Cerebellar nuclear complex (tissue), 1 donor: ENCODE data around the gene SYNGR1.

Experiments used
- DNase-seq, 2 experiments: peaks; one replicate each; lab custom pipeline; 2025; lab: John Stamatoyannopoulos, UW

The SYNGR1 gene

DNA sequence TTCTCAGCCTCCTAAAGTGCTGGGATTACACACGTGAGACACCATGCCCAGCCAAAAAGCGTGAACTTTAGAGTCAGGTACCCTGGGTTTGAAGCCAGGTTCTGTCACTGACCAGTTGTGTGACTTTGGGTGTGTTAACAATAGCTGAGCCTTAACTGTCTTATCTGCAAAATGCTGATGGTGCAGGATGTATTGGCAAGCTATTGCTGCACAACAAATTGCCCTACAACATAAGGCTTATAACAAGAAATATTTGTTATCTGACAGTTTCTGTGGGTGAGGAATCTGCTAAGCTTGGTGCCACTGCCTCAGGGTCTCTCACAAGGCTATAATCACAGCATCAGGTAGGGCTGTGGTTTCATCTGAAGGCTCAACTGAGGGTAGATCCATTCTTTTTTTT lies 21.9 kb downstream of the SYNGR1 start:
- DNase-seq = no peak

GRCh38 chr22:39374191-39374590 lies 24.4 kb downstream of the SYNGR1 start:
- DNase-seq = no peak

GRCh38 chr22:39374801-39375200 lies 25.0 kb downstream of the SYNGR1 start:
- DNase-seq = no peak

DNA sequence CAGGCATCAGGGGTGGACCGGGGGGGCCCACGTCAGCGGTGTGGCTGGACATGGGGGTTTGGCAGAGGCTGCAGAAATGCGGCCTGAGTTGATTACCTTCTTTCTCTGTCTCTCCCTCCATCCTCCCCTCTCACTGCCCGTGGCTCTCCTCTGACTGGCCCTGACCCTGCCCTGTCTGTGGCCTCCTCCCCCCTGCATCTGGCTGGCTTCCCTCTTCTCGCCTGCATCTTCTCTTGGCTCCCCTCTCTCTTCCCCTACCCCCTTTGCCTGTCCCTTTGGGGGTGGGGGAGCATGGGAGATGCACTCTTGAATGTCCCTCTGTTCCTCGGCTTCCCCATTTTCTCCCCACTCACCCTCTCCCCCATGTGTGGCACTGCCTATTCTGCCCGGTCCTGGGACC lies 25.9 kb downstream of the SYNGR1 start:
- no peak for DNase-seq

GRCh38 chr22:39379756-39380730 lies 30.3 kb downstream of the SYNGR1 start:
- no peak for DNase-seq

- DNase-seq = no peak
These were observed 31.4 kb downstream of the SYNGR1 start for GRCh38 chr22:39381009-39381755.

- DNase-seq = no peak
These were observed 32.1 kb downstream of the SYNGR1 start for GRCh38 chr22:39381930-39382329.

GRCh38 chr22:39382410-39382809 lies 32.6 kb downstream of the SYNGR1 start:
- DNase-seq = no peak

DNA sequence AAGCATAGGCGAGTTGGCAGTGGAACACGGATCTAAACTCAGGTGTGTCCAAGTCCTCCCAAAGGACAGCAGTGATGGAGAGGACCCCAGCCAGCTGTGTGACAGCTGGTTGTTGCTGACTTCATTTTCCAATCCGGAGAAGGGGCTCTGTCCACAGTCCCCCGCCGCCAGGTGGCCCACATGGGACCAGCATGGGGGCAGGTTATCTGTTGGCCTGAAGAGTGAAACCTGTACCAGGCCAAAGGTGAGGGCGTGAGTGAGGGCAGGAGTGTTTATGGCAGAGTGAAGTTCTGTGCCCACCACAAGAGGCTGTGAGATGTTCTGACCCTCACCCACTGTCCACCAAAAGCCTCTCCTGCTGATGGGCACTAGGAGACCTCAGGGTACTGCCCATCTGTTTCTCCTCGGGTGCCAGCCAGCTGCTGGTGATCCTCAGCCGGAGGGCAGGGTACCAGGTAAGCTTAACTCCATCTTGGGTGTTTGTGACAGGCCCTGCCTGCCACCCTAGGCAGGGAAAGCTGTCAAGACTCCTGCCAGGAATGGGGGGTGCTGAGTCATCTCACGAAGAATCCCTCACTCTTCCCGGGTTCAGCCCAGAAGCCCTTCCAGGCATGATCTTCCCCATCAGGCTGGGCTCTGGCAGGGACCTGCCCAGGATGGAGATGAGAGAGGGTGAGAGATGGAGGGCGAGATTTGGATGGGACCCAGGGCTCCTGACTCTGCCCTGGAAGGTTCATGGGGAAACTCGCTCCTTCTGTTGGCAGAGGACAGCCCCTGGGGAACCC lies 34.2 kb downstream of the SYNGR1 start:
- DNase-seq = no peak

DNA sequence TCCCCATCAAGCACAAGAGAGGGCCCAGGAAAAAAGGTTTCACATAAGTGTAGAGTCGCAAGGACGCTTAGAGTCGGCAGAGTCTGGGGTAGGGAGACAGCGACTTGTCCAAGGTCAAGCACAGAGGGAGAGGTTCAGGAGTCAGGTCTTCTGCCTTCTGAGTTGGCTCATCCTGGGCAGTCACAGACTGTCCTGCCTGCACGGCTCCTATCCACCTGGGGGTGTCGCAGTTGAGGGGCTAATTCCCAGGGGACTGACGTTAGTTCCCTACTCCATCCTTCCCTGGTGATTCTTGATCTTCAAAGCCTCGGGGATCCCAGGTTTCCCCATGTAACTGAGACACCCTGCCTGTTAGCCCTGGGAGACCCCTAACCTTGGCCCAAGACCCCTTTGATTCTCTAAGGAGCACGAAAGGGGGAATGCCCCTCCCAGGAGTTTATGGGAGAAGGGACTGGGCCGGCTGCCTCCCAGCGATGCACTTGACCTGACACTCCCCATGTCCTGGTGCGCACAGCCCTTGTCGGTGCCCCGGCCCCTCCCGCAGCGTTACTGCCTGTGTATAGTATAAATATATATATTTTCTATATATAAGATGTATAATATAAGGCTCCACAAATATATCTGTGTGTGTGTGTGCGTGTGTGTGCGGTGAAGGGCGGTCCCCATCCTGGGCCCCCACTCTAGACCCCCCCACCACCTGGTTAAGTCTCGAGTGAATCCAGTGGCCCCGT lies 35.1 kb downstream of the SYNGR1 start:
- DNase-seq = no peak

GRCh38 chr22:39388261-39389011 lies 38.6 kb downstream of the SYNGR1 start:
- DNase-seq = peak; percentile 92 to 94

GRCh38 chr22:39389420-39389819 lies 39.6 kb downstream of the SYNGR1 start:
- no peak for DNase-seq

GRCh38 chr22:39392341-39392948 lies 42.7 kb downstream of the SYNGR1 start:
- peak in 1 of 2 experiments; percentile 79 for DNase-seq

DNA sequence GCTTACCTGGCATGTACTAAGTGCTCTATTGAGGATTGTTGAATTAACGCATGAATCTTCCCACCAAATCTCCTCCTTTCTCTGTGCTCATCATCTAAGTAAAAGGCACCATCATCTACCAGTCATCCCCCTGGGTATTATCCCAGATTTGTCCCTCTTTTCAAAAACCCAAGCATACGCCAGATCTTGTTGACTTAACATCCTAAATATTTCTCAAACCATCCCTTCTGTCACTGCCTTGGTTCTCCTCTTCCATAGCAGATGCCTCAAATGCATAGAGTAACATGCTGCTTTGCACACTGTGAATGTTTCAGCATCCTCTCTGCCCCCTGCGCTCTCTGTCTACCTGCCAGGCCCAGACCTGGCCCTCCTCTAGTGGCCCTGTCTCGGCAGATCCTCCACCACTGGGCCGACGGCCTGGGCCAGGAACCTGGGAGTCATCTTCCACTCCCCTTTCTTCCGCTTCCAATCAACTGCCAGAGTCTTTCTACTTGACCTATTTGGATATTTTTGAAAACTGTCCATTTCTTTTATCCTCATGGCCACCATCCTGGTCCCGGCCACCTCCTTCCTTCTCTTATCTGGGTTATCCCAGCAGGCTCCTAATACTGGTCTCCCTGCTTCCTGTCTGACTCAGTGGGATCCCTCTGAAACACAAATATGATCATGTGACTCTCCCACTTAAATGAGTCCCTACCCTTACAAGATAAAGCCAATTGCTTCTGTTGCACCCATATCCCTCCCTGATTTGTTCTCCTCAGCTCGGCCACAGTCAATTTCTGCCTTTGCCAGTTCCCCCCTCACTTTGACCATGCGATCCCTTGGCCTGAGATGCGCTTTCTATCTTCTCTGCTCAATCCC lies 46.4 kb downstream of the SYNGR1 start:
- DNase-seq = peak; percentile 34 to 61

- DNase-seq = peak in 1 of 2 experiments; percentile 28
These were observed 47.0 kb downstream of the SYNGR1 start for GRCh38 chr22:39396797-39397195.

DNA sequence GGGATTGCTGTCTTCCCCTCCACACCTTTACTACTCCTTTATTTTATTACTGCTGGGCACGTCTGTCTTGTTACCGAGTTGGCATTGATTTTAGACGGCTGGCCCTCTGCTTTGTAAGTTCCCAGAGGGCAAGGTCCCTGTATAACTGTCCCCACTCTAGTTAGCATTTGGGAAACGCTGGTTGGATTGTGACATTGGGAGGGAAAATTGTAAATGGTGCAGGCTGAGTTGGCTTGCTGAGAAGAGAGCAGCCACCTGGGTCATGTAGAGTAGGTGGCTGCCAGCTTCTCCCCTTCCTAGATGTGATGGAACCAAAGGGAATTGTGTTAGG lies 51.5 kb downstream of the SYNGR1 start:
- no peak for DNase-seq

DNA sequence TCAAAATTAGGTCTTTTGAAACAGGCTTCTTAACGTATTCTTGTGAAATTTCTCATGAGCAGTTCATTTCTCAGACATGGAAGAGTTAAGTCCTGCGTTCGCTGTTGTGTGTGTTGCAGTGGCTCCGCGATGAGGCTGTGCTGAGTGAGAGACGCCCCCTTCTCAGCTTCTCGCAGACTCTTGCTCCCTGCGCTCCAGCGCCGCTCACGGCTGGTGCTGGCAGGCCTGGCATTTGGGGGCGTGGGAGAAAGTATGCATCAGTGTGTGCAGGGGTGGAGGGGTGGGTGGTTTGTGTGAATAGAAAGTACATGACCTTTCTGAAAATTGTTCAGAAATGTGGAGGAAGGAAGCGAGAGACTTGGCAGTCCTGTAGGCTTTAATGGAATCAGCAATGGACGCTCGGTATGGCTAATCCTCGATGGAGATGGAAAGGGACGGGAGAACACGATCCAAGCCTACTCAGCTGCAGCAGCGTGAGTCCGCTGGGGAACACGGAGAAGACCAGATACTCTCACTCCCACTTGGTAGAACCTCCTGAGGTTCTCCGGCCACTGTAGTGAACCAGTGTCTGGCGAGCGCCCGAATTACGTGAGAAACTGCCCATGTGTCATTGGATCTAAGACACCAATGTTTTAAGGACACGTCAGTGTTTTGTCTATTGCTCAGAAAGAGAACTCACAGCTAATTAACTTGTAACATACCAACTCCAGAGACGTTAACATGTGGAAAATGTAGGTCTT lies 55.7 kb downstream of the SYNGR1 start:
- DNase-seq = peak in 1 of 2 experiments; percentile 29

DNA sequence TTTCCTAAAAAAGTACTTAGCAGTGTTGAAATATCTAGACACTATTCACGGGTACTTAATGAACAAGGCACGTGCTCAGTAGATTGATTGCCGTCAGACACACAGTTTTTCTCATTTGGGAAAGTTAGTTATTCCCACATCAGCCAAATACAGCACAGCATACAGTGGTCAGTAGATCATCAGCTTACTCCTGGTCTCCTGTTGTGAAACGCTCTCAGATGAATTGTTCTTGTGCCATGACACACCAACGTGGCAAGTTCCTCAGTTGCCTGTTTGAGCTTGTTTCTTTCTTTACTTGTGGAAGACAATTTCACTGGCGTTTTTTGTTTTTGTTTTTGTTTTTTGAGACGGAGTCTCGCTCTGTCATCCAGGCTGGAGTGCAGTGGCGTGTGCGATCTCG lies 58.4 kb downstream of the SYNGR1 start:
- DNase-seq = no peak

DNA sequence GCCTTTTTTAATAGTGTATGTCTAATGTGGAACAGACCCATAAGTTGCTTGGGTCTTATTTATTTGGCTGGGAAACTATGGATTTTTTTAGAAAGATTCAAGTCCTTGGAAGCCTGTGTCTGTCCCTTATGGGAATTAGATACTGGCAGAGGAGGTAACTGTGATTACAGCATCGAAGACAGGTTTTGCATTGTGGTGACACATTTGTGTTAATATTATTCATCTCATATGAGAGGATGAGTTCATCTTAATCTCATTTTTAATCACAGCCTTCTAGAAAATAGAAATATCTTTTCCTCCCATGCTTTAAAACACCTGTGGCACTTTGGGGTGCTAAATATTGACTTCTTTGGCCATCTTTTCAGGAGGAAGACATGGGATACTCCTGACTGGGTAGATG lies 59.0 kb downstream of the SYNGR1 start:
- DNase-seq = no peak
